GDM1 (cell line): ENCODE data around the gene CDH4.

Source experiments
- DNase-seq: peaks from one replicate; lab custom pipeline; 2025; lab: John Stamatoyannopoulos, UW

CDH4 gene

DNA sequence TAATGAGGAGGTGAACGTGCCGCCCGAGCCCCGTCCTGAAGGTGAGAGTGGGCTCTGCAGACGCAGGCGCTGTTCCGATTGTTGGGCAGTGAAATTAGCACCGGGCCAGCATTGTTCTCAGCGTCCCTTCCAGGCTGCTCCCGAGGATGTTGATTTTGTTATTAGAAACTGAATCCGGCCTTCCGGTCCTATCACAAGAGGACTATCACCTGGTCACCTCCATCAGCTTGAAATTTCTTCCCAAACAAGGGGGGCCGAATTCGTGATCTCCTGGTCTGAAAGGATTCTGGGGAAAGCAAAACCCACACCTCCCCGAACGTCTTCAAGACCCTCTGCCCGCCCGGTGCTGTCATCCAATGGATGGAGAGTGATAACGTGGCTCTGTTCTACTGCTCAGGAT lies 627.6 kb downstream of the CDH4 start:
- no peak for DNase-seq

DNA sequence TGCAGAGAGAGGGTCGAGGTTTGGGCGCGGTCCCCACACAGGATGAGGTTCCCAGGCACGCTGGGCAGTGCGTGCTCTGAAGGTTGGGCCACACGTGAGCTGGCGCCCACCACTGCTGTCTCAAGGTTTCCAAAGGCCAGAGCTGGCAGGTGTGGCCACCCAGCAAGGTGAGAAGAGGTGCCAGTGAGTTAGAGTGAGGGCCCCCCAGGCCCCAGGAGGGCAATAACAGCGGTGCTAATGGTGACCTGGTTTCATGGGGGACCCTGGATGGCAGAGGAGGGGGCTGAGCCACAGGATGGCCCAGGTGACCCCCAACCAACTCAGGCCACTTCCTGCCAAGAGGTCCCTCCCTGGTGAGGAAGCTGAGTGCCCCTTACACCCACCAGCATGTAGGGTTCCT lies 628.6 kb downstream of the CDH4 start:
- DNase-seq, result no peak

DNA sequence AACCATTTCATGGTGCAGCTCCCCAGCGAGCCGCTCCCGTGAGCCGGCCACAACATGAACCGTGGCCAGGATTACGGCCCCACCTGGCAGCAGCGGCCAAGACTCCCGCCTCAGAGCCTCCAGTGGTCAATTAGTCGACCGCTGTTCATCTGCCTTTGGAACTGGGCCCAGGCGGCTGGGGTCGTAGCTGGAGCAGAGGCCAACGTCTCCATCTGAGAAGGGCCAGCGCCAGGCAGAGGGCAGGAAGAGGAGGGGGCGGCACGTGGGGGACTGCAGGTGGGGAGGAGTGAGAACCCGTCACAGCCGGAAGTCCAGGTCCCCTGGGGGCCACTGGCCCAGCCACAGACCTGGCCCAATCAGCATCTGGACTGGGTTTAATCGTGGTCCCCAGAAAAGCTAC lies 629.4 kb downstream of the CDH4 start:
- no peak for DNase-seq

DNA sequence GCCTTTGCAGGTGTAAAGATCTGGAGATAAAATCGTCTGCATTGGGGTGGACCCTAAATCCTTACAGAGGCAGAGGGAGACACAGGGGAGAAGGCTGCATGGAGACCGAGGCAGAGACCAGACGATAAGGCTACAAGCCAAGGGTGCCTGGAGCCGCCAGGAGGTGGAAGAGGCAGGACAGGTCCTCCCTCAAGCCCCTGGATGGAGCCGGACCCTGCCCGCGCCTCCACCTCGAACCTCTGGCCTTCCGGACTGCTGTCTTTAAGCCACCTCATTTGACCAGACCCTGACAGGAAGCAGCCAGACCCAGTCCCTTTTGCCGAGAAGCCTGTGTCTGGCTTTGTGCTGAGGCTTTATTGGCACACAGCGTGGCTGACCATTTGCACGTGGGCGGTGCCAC lies 629.8 kb downstream of the CDH4 start:
- no peak for DNase-seq

DNA sequence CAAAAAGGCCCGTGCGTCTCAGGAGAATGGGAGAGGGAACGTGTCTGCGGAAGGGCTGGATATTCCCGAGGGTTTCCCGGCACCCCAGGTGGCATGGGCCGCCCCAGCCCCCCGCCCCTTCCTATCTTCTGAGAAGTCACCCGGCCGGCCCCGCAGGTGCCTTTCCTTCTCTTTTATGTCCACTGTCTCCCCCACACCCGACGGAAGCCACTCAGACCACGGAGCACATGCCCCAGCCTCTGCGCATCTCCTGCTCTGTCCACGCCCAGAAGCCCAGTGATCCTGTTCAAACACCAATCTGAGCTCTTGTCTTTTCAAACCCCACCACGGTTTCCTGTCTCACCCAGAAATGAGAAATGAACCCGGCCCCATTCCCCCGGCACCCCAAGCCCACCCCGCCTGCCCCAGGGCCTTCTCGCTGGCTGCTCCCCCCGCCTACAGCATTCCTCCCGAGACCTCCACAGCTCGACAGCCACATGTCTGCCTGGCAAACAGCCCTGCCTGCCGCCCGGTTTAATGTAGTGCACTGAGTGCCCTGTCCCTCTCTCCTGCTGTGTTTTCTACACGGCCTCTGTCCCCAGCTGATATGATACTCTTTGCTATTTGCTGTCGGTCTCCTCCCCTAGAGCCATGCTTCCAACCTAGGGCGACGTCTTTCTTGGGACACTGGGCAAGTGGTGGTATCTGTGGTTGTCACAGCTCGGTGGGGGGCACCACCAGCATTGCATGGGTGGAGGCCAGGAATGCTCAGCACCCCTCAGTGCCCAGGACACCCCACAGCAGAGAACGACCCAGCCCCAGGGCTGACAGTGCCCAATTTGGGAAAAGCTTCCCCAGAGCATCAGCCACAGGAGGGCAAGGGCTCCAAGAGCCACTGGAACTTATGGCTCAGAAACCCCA lies 630.9 kb downstream of the CDH4 start:
- no peak for DNase-seq

DNA sequence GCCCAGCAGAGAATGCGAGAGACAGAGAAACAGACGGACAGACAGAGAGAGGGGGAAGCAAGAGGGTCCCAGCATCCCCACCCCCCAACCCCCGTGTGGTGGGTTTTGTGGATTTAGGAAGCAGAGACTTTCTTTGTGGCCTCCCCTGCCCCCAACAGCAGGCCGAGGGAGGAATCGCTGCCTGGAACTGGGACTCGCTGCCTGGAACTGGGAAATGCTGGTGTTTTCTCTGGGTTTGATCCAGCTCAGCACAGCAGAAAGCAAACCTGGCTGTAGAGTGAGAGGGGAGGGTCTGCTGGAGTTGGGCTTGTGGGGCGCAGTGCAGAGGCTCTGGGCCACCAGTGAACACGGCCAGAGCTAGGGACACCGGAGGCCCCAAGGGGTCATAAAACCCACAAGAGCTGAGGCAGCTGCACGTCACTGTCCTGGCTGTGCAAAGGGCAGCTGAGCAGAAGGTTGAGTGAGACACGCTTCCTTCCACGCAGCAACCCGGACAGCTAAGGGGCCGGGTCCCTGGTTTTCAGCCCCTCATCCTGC lies 631.9 kb downstream of the CDH4 start:
- DNase-seq, result no peak

DNA sequence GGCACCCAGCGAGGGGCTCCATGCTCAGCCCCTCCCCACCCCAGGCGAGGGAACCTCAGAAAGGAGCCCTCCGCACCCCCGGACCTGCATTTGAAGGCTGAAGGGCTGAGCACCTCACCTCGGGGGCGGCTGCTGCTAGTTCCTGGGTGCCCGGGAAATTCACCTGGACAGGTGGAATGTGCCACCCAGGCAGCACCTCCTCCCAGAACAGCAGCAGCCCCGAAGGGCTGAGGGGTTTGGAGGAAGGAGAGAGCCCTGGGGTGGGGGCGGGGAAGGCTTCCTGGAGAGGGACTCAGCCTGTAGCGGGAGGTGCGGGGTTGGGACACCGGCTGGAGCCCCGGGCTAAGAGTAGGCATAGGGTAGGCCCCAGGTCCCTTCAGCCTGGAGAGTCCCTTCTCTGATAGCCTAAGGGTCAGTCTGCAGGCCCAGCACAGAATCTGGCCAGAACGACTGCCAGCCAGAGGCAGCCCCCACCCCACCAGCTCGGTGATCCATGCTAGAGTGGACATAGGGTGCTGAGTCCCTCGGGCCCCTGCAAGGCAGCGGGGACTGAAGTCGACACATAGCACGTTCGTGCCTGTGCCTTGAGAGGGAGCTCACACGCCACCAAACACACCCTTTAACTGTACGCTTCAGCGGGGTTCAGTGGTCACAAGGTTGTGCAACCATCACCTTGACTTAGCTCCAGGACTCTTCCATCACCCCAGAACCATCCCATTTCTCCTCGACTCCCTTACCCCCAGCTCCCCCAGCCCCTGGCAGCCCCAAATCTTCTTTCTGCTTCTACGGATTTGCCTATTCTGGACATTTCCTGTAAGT lies 632.7 kb downstream of the CDH4 start:
- no peak for DNase-seq

DNA sequence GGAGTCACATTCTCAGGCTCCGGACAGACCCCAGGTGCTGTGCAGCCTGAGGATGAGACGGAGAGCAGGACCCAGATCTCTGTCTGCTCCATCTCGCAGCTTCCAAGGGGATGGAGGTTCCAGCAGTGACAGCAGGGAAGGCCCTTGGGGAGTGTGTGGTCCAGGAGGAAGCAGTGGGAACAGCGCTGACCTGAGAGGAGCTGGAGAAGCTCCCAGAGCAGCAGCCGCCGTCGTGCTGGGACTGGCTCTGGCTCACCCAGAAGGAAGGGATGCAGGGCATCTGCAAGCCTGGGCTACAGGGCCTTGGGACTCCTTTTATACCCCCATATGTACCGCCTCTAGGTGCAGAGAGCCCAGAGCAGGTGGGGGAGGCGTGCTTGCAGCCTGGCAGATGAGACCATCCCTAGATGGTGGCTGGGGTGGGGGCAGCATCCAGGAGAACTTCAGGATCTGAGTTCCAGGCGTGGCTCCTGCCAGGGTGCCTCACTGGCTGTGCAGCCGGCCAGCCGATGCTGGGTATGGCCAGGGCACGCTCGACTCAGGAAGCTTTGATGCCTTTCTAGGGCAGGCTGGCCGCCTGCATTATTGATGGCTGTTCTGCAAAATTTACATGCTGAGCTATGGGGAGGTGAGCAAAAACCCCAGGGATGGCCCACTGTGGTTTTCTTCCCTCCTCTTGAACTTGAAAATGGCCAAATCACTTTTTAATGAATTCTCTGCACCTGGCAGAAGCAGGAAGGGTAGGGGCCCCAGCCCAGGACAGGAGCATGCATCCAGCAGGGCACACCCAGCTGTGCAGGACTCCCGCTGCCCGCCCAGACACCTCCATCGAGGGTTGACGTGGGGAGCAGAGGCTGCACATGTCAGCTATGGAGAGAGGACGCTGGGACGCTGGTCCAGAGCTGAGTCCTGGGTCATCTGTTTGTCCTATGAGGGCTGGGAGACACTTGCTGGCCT lies 634.0 kb downstream of the CDH4 start:
- DNase-seq, result no peak

DNA sequence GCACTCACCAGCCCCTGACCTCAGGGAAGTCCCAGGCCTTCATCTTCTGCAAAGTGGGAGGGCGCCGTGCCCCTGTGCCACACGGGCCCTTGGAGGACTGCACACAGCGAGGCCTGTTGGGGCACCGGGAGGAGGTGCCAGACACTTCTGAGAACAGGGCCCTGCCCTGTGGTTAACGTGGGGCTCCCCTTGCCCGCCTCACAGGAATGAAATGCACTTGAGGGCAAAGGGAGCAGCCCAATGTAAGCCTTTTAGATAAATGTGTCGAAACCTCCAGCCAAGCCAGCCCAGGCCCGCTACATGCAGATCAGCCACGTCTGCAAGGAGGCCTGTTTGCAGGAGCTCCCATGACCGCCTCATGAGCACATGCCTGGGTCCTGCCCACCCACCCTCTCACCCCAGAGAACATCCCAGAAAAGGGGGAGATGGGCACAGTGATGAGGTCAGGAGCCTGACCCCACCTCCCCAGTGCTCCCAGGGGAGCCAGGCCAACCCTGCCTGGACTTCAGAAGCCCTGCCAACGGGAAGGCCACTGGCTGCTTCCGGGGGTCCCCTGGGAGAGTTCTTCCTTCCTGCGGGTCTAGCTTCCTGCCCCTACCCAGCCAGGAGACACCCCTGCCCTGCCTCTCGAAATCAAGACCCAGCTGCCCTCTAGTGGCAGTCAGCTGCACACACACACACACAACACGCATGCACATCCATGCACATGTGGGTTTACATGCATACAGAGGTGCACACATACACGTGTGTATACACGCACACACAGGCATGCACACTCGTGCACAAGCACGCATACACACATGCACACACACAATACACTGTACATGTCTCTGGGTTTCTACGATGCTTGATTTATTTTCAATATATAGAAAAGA lies 634.9 kb downstream of the CDH4 start:
- DNase-seq, result no peak

DNA sequence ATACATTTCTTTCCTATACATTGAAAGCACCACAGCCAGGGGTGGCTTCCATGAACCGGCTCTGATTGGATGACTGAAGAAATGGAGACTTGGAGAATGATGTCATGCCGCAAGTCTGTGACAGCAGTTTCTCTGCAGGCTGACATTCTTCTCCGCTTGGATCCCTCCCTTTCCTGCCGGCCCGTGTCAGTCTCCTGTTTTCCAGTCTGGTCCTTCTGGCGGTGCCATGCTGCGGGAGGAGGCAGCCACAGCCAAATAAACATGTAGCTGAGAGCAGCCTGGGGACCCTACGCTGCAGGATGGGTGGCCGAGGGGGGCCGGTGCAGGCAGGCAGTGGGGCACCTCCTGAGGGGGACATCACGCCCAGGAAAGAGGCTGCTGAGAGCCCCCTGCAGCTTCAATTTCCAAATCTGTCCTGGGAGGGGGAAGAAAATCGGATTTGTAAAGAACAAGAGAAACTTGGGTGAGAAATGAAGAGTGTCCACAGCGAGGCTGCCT lies 635.6 kb downstream of the CDH4 start:
- no peak for DNase-seq

DNA sequence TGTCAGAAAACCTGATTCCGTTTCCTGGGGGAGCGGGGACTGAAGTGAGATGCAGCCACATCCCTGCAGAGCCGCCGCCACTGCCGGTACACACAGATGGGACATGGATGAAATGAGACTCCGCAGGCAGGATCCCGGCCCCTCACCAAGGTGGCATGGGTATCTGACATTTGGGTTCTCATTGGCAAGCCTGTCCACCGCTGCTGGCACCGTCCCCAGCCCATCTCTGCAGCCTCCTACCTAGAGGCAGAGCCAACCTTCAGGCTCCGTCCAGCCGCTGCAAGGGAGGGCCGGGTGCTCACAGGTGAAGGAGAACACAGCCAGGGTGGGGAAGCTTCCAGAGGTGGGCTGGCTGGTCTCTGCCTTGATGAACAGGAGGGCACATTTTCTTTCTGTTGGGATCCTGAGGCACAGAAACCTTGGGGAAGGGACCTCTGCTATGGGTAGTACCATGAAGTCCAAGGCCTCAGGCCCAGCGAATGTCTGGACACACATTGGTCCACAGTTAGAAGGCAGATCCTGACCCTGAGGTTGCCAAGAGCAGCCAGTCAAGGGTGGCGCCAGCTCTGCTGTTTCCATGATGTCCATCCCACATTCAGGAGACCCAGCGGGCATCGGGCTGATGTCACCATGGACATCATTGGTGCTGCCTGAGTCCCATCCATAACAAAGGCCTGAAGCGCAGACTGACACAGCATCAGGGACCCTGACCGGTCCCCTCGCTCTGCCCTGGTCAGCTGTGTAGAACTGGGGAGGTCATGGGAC lies 636.2 kb downstream of the CDH4 start:
- no peak for DNase-seq

DNA sequence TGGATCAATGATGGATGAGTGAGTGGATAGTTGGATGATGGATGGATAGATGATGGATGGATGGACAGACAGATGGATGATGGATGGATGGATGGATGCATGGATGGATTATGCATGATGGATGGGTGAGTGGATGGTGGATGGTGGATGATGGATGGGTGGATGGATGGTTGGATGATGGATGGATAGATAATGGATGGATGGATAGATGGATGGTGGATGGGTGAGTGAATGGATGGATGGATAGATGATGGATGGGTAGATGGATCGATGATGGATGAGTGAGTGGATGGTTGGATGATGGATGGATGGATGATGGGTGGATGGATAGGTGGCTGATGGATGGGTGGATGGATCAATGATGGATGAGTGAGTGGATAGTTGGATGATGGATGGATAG lies 637.6 kb downstream of the CDH4 start:
- no peak for DNase-seq

DNA sequence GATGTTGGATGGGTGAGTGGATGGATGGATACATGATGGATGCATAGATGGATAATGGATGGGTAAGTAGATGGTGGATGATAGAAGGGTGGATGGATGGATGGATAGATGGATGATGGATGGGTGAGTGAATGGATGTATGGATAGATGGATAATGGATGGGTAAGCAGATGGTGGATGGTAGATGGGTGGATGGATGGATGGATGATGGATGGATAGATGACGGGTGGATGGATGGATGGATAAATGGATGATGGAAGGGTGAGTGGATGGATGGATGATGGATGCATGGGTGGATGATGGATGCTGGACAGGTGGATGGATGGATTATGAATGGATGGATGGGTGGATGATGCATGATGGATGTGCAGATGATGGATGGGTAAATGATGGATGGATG lies 638.1 kb downstream of the CDH4 start:
- DNase-seq, result no peak

DNA sequence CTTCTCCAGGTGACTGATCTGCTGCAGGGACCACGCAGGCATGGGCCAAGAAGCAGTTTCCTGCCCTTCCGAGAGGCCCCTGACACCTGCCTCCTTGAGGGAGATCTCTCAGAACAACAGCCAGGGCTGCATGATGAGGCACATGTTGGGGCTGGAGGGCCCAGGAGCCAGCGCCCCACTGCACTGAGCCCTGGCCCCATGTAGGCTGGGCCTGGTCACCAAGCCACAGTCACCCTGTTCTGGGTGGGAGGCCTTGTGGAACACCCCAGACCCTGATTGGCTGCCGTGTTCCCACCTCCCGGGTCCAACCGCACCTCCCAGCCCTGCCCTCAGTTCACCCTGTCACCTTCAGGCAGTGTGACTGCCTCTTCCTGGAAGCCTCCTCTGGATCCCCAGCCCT lies 639.4 kb downstream of the CDH4 start:
- no peak for DNase-seq

DNA sequence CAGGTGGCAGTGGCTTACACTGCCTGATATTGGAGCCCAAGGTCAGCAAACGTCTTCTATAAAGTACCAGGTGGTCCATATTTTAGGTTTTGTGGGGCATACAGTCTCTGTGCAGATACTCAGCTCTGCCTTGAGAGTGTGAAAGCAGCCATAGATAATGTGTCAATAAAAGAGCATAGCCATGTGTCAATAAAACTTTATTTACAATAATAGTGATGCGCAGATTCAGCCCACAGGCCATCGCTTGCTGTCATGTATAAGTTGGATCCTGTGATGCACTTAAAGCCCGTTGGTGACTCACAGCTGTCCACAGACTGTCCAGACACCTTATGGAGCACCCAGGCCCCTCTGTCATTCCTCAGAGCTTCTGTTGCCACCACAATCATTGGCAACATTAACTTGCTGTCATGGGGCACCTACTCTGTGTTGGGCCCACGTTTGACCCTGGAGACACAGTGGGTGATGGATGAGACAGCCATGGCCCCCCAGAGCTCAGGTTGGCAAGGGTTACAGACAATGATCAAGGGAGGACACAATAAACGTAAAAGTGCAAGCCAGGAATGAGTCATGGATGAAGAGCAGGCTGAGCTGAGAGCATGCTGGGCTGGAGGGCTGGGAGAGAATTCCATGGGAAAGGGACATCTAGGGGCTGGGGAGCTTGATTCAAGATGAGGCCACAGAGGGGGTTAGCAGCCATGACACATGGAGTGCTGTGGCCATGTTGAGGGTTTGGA lies 640.0 kb downstream of the CDH4 start:
- DNase-seq, result no peak

DNA sequence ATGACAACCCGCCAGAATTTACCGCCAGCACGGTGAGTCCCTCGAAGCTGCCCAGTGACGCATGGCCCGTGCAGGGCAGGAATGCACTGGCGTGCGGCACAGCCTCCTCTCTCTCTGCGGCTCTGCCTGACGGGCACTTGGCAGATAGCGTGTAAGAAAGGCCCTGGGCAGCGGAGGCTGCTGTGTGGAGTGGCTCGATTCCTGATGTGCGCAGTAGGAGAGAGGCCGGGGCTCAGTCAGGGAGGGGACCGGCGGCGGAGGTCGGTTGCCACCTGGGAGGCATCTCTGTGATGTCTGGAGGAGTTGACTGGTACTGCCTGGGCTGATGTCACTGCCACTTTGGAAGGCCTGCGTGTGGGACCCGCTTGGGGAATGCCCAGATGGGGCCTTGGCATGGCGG lies 643.0 kb downstream of the CDH4 start:
- DNase-seq, result no peak

DNA sequence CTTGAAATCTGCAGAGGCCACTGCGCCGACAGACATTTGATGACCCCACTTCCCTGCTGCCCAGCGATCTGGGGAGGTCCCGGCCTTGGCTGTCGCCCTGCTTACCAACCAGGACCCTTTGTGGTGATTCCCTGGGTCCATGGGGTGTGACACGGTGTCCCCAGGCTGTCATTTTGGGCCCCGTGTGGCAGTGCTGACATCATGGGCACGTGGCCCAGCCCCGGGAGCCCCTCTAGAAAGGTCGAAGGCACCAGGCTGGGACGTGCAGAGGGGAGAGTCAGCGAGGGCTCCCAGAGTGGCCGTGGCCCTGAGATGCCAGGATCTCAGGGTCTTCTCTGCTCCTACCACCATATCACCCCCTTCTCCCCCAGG lies 643.6 kb downstream of the CDH4 start:
- DNase-seq, result no peak

DNA sequence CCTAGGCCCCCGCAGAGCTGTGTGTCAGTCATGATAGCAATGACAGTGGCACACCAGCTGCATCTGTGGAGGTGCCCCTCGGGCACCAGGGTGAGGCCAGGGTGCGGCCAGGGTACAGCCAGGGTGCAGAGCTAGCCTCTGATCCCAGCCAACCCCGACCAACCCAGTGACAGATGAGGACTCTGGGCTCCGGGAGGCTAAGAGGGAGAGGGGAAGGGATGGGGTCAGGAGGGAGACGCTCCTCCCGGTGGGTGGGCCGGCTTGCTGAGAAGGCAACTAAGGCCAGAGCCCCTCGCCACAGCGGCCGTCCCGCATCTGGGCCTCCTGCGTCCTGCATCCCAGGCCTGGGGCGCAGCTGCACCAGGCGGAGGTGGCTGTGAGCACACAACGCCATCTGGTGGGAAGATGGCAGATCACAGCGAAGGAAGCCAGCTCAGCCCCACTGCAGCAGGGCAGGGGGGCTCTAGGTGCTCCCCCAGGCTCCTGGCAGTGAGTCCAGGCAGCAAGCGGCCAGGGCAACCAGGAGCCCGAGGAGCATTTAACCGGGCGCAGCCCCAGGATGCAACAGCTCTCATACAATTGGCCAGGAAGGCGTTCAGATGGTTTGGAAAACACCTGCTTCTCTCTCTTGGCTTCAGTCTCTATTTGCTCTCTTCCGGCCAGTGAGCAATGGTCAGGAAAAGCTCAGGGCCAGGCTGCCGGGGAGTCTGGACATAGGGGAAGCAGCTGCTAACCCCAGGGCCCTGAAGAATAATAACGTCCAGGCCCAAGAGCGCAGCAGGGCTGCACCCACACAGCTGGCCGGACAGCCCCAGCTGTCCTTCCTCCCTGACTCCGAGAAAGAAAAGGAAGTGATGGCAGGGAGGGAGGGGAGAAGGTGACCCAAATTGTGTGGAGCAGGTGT lies 644.2 kb downstream of the CDH4 start:
- no peak for DNase-seq
